ENCODE measurements around the gene VCP. TPM values are rescaled to one million over a fixed set of nuclear protein-coding genes. Genes with fewer than 3 reads are reported as not detected.
A peak's percentile ranks its signal among the peaks of the same experiment; 100 is the strongest.

Gene VCP
- total RNA-seq, result 100 to 1,000 TPM; 265 to 354 (median 342) TPM

DNA sequence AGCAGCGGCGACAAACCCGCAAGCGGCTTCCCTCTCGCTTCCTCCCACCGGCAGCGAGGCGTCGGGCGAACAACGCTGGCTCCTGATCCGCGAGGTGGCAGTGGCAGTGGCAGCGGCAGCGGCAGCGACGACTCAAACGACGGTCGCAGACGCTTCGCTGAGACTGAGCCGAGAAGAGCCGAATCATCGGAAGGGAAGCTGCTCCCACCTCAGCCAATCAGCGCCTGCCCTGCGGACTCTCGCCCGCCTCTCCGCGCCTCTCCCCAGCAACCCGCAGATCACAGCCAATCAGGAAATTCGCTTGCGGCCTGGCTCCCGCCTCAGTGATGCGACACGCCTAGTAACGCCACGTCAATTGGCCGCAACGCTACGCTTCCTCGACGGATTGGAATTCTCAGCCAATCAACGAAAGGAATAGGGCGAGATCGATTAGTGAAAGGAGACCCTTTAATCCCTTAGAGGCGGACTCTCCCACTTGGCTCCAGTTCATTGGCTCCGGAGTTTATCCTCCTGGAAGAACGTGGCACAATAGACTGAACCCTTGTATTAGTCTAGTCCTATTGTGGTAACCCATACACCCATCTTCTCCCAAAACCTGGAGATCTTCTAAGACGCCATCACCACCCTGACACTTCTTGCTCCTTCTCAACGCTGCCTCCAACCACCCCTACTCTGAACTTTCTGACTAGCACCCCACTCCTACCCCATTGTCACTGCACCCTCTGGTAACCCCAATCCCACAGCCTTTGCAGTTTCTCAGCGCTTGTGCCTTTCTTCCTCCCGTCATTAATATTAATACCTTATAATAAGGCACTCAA, at the start of gene VCP:
Gene VCP, minus strand, starts transcription at position 165 of the 818 bp plus-strand sequence. CDS start 272 bp downstream, outside the sequence.
- peaks cover 29 to 38% of the 10 kb centered on the region in 2 donors for H3K4me1 ChIP-seq
- H3K36me3 ChIP-seq, result peaks cover 0 to 6% of the 10 kb centered on the region in 2 donors
- peak within 1 kb of the TSS; percentile 92 to 100 (median 98) for H3K27ac ChIP-seq
- ATAC-seq (peak; percentile 91 to 93), DNase-seq (peak; percentile 99)
- in situ Hi-C loops (cut with MboI; ENCODE audit: low sequenced_read_pairs in 4 of 4), result no loop called here
- intact Hi-C loops (cut with DNase I; ENCODE audit: low total_unique reads), result loop anchor here (1.0 to 5.0 kb wide), 4 partner anchors 30 to 616 kb away; partner anchors contain the start of genes DNAJB5, STOML2 and TPM2
- TF ChIP-seq POLR2A (IDR thresholded peaks at IDR 0.05), result peak; percentile 91 to 93
- TF ChIP-seq, protein P1, sequence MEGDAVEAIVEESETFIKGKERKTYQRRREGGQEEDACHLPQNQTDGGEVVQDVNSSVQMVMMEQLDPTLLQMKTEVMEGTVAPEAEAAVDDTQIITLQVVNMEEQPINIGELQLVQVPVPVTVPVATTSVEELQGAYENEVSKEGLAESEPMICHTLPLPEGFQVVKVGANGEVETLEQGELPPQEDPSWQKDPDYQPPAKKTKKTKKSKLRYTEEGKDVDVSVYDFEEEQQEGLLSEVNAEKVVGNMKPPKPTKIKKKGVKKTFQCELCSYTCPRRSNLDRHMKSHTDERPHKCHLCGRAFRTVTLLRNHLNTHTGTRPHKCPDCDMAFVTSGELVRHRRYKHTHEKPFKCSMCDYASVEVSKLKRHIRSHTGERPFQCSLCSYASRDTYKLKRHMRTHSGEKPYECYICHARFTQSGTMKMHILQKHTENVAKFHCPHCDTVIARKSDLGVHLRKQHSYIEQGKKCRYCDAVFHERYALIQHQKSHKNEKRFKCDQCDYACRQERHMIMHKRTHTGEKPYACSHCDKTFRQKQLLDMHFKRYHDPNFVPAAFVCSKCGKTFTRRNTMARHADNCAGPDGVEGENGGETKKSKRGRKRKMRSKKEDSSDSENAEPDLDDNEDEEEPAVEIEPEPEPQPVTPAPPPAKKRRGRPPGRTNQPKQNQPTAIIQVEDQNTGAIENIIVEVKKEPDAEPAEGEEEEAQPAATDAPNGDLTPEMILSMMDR (IDR thresholded peaks at IDR 0.05 in 4 of 5, conservative IDR thresholded peaks at IDR 0.05 in 1 of 5), result no peak
- H3K9me3 ChIP-seq, result no peaks in the 10 kb centered on the region
- H3K27me3 ChIP-seq, result no peaks in the 10 kb centered on the region
- H3K4me3 ChIP-seq, result peak within 1 kb of the TSS; percentile 91 to 100 (median 94)

DNA sequence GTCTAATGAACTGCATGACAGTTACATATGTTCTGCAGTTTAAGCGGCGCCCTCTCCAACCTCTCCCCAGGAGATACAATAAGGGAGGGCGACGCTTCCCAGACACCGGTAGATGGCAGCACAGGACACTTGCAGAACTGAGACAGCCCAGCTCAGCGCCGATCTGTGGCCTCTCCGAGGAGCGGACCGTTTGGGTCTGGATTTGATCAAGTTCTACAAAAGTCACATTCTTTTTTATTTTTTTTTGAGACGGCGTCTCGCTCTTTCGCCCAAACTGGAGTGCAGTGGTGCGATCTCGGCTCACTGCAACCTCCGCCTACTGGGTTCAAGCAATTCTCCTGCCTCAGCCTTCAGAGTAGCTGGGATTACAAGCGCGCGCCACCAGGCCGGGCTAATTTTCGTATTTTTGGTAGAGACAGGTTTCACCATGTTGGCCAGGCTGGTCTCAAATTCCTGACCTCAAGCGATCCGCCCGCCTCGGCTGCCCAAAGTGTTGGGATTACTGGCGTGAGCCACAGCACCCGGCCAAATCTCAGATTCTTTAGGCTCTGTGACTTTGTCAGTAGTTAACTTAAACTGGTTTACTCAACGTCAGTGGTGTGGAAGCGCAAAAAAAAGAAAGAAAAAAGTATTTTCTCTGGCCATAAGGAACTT, 44.6 kb upstream of the VCP start:
- H3K9me3 ChIP-seq, result no peaks in the 10 kb centered on the region
- in situ Hi-C loops (cut with MboI; ENCODE audit: low sequenced_read_pairs in 4 of 4), result loop anchor here (5.0 to 25.0 kb wide), 6 partner anchors 45 to 445 kb away; partner anchors contain the start of gene UNC13B (in 1 of the 4)
- intact Hi-C loops (cut with DNase I; ENCODE audit: low total_unique reads), result loop anchor here (1.0 to 10.0 kb wide), 9 partner anchors 45 to 698 kb away; partner anchors contain the start of genes DNAI1, FAM219A, HINT2 and SPAG8
- peaks cover 21 to 22% of the 10 kb centered on the region in 2 donors for H3K4me1 ChIP-seq
- H3K4me3 ChIP-seq, result peak overlapping the region; percentile 58 to 73 (median 68)
- no peaks in the 10 kb centered on the region for H3K27me3 ChIP-seq
- peak overlapping the region; percentile 83 to 92 (median 84) for H3K27ac ChIP-seq
- peak; percentile 84 to 85 for ATAC-seq
- no peak for TF ChIP-seq POLR2A (IDR thresholded peaks at IDR 0.05)
- TF ChIP-seq, protein P1 (IDR thresholded peaks at IDR 0.05 in 4 of 5, conservative IDR thresholded peaks at IDR 0.05 in 1 of 5), result peak; percentile 86 to 97 (median 93)
- peak; percentile 86 to 90 for DNase-seq
- no peaks in the 10 kb centered on the region for H3K36me3 ChIP-seq

DNA sequence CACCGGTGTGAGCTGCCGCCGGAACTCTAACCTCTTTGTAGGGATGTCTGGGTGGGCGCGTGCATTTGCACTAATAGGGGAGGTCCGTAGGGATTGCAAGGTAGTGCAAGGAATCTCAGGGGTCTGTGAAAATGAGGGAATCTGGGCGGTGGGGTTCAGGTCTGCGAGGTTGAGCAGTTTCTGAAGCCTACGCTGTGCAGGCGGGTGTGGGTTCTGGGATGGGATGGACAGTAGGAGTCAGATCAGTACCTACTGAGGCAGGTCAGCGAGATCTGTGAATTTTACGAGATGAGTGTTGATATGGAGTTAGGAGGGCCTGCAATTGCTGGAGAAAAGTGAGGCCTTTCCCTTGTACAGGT, 44.1 kb upstream of the VCP start:
- in situ Hi-C loops (cut with MboI; ENCODE audit: low sequenced_read_pairs in 4 of 4) (loop anchor here (5.0 to 25.0 kb wide), 6 partner anchors 46 to 446 kb away; partner anchors contain the start of gene UNC13B (in 1 of the 4)), intact Hi-C loops (cut with DNase I; ENCODE audit: low total_unique reads) (loop anchor here (1.0 to 10.0 kb wide), 8 partner anchors 46 to 698 kb away; partner anchors contain the start of genes DNAI1, FAM219A, HINT2 and SPAG8)

More for the DNA sequence above, 44.1 kb upstream of the VCP start:
- Histone ChIP-seq H3K9me3 (no peaks in the 10 kb centered on the region), H3K4me3 (peak overlapping the region; percentile 58 to 73 (median 68)), H3K27ac (peak overlapping the region; percentile 83 to 92 (median 84)), H3K36me3 (no peaks in the 10 kb centered on the region), H3K27me3 (no peaks in the 10 kb centered on the region), H3K4me1 (peaks cover 21 to 26% of the 10 kb centered on the region in 2 donors)
- DNase-seq (no peak), ATAC-seq (peak; percentile 8 to 14)
- no peak for TF ChIP-seq POLR2A (IDR thresholded peaks at IDR 0.05)
- TF ChIP-seq, protein P1 (IDR thresholded peaks at IDR 0.05 in 4 of 5, conservative IDR thresholded peaks at IDR 0.05 in 1 of 5), result no peak

Data from gastrocnemius medialis (tissue), 4 donors.